Chondrocyte (in vitro differentiated cells): ENCODE results near the gene CTPS1. TPM values are rescaled to one million over a fixed set of nuclear protein-coding genes. Genes with fewer than 3 reads are reported as not detected.
A peak's percentile ranks its signal among the peaks of the same experiment; 100 is the strongest.

ENCODE experiments used
- DNase-seq: peaks from one replicate; pipeline ENCODE4 v3.0.0; 2021; ENCODE audit warnings: mixed read lengths, low spot score
- H3K27ac Mint-ChIP-seq: one replicate; pipeline ENCODE4 v1.8.0; 2021; ENCODE audit warnings: mild to moderate bottlenecking, moderate library complexity, mixed read lengths; ENCODE audit not compliant: unreplicated experiment
- H3K27me3 Mint-ChIP-seq: 2 replicates; pipeline ENCODE4 v1.8.0; 2021; ENCODE audit warnings: low read depth, mixed read lengths
- H3K36me3 Mint-ChIP-seq: 2 replicates; pipeline ENCODE4 v1.8.0; 2021; ENCODE audit warnings: low read depth, mixed read lengths
- H3K4me1 Mint-ChIP-seq: 2 replicates; pipeline ENCODE4 v1.8.0; 2021; ENCODE audit warnings: low read depth, mild to moderate bottlenecking, mixed read lengths
- H3K4me3 Mint-ChIP-seq: one replicate; pipeline ENCODE4 v1.8.0; 2021; ENCODE audit warnings: mild to moderate bottlenecking, moderate library complexity, mixed read lengths; ENCODE audit not compliant: unreplicated experiment
- H3K9me3 Mint-ChIP-seq: 2 replicates; pipeline ENCODE4 v1.8.0; 2021; ENCODE audit warnings: low read depth, mixed read lengths
- CTCF ChIP-seq: fragments of 200-600 bp; sonication (generic); IDR thresholded peaks from 2 replicates; pipeline ENCODE4 v1.5.0; 2021; ENCODE audit warnings: antibody characterized with exemption, mild to moderate bottlenecking, moderate library complexity
- total RNA-seq: library from RNA; stranded (reverse); gene quantifications from 3 replicates; pipeline ENCODE4 v1.2.1, GENCODE V29; 2021

The CTPS1 gene
- total RNA-seq, 1 donor from 2014 or later: 84.5 TPM

- H3K27ac Mint-ChIP-seq: no peak overlapping the region
- no peaks in the 10 kb centered on the region for H3K36me3 Mint-ChIP-seq
- no peak for DNase-seq
- peaks cover 12% of the 10 kb centered on the region for H3K4me1 Mint-ChIP-seq
- no peak for TF ChIP-seq CTCF
- peaks cover 4% of the 10 kb centered on the region for H3K9me3 Mint-ChIP-seq
- H3K4me3 Mint-ChIP-seq: no peak overlapping the region
- H3K27me3 Mint-ChIP-seq: no peaks in the 10 kb centered on the region
These were observed 24.2 kb upstream of the CTPS1 start for GRCh38 chr1:40955266-40955665.

- DNase-seq: no peak
- peaks cover 4% of the 10 kb centered on the region for H3K9me3 Mint-ChIP-seq
- peaks cover 12% of the 10 kb centered on the region for H3K4me1 Mint-ChIP-seq
- H3K27me3 Mint-ChIP-seq: no peaks in the 10 kb centered on the region
- H3K36me3 Mint-ChIP-seq: no peaks in the 10 kb centered on the region
- no peak for TF ChIP-seq CTCF
- no peak overlapping the region for H3K4me3 Mint-ChIP-seq
- no peak overlapping the region for H3K27ac Mint-ChIP-seq
These were observed 23.1 kb upstream of the CTPS1 start for GRCh38 chr1:40956407-40956806.

DNA sequence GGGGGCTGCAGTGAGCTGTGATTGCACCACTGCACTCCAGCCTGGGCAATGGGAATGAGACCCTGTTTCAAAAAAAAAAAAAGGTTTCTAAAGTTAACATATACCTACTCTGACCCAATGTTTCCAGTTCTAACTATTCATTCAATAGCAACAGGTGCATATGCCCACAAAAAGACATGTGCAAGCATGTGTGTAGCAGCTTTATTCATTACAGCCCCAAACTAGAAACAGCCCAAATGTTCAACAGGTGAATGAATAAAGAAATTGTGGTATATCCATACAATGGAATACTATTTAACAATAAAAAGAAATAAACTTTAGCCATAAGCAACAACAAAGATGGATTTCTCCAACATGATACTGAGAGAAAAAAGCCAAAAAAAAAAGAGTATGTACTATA, 21.3 kb upstream of the CTPS1 start:
- Mint-ChIP-seq H3K36me3 (no peaks in the 10 kb centered on the region), H3K27ac (no peak overlapping the region), H3K4me3 (no peak overlapping the region), H3K4me1 (peaks cover 6% of the 10 kb centered on the region), H3K27me3 (no peaks in the 10 kb centered on the region), H3K9me3 (peaks cover 4% of the 10 kb centered on the region)
- no peak for DNase-seq
- no peak for TF ChIP-seq CTCF

DNA sequence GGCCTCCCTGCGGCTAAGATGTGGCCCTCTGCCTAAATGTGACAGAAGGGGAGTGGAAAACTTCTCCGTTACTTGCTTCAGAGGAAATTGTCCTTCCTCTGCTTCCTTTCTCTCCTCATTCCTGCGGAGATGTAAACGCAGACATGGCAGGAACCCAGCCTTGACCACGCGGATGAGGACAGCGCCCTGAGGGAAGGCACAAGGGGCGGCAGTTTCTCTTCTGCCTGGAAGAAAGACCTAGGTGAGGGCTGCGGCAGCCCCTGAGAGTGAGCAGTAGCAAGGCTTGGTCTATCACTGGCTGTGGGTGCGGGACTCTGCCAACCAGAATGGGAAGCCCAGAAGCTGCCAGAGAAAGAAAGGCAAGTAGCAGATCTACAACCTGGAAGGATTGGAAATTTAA, 14.0 kb upstream of the CTPS1 start:
- peak overlapping the region; percentile 52 for H3K27ac Mint-ChIP-seq
- H3K4me3 Mint-ChIP-seq: no peak overlapping the region
- no peaks in the 10 kb centered on the region for H3K27me3 Mint-ChIP-seq
- H3K9me3 Mint-ChIP-seq: no peaks in the 10 kb centered on the region
- H3K36me3 Mint-ChIP-seq: no peaks in the 10 kb centered on the region
- no peak for TF ChIP-seq CTCF
- peaks cover 35% of the 10 kb centered on the region for H3K4me1 Mint-ChIP-seq
- DNase-seq: no peak

GRCh38 chr1:40966417-40966816, 13.1 kb upstream of the CTPS1 start:
- no peaks in the 10 kb centered on the region for H3K36me3 Mint-ChIP-seq
- DNase-seq: no peak
- H3K27me3 Mint-ChIP-seq: no peaks in the 10 kb centered on the region
- peak overlapping the region; percentile 84 for H3K27ac Mint-ChIP-seq
- peaks cover 42% of the 10 kb centered on the region for H3K4me1 Mint-ChIP-seq
- H3K9me3 Mint-ChIP-seq: no peaks in the 10 kb centered on the region
- TF ChIP-seq CTCF: no peak
- no peak overlapping the region for H3K4me3 Mint-ChIP-seq
